Panc1 (cell line): ENCODE results near the gene PTRH1. TPM values are rescaled to one million over a fixed set of nuclear protein-coding genes. Genes with fewer than 3 reads are reported as not detected.

Experiments
- ATAC-seq: fragments of 200-7000 bp; cut with Tn5 transposase; 2 replicates; pipeline ENCODE4 v1.9.1; 2020; ENCODE audit warnings: mild to moderate bottlenecking, moderate library complexity
- BruUV-seq: library from RNA; stranded (reverse); fragments of 400-500 nt; replicated peaks from 2 replicates; lab custom pipeline; 2021; lab: Mats Ljungman, UMichigan
- CTCF ChIA-PET: fragments of 300-600 bp; sonication (Branson Sonifier 250); formaldehyde crosslinking; loops from one replicate; lab custom pipeline; 2022; ENCODE audit warnings: antibody characterized with exemption; lab: Charles Lee
- POLR2A ChIA-PET: fragments of 300-600 bp; sonication (Branson Sonifier 250); formaldehyde crosslinking; loops from one replicate; lab custom pipeline; 2022; ENCODE audit warnings: antibody characterized with exemption; lab: Charles Lee
- DNase-seq: peaks from one replicate; pipeline ENCODE4 v3.0.0-alpha.2; 2010; ENCODE audit warnings: low read depth, low spot score
- H3K27ac ChIP-seq: 2 replicates; pipeline ENCODE4 v1.5.1; 2011; ENCODE audit warnings: mild to moderate bottlenecking, low read length, inconsistent platforms
- H3K27me3 ChIP-seq: fragments of 200-500 bp; sonication (Bioruptor generic); 2 replicates; pipeline ENCODE4 v1.6.0; 2014; ENCODE audit warnings: low read length, inconsistent platforms; ENCODE audit not compliant: control insufficient read depth, insufficient read depth
- H3K36me3 ChIP-seq: fragments of 200-500 bp; sonication (Bioruptor generic); 2 replicates; pipeline ENCODE4 v1.5.1; 2014; ENCODE audit warnings: inconsistent platforms, mild to moderate bottlenecking, low read length, moderate library complexity; ENCODE audit not compliant: control insufficient read depth, insufficient read depth
- H3K4me1 ChIP-seq: 2 replicates; pipeline ENCODE4 v1.5.1; 2011; ENCODE audit warnings: inconsistent platforms, mild to moderate bottlenecking, low read length, moderate library complexity; ENCODE audit not compliant: control insufficient read depth, insufficient read depth
- H3K4me3 ChIP-seq, 2 experiments: 2 replicates each; pipeline ENCODE4 v1.5.1; 2011 to 2012; ENCODE audit warnings: low read depth in 2 of 2, low read length in 2 of 2, mild to moderate bottlenecking in 2 of 2, inconsistent platforms in 1 of 2, moderate library complexity in 1 of 2
- H3K9me3 ChIP-seq: fragments of 200-500 bp; sonication (Bioruptor generic); 2 replicates; pipeline ENCODE4 v1.5.1; 2014; ENCODE audit warnings: low read depth, mild to moderate bottlenecking, inconsistent platforms, low read length, moderate library complexity; ENCODE audit not compliant: control insufficient read depth, insufficient read depth
- CTCF ChIP-seq: fragments of 450-650 bp; IDR thresholded peaks from 2 replicates; pipeline ENCODE4 v1.5.1; 2017; ENCODE audit warnings: mild to moderate bottlenecking
- POLR2AphosphoS5 ChIP-seq: IDR thresholded peaks from 2 replicates; pipeline ENCODE4 v1.6.1; 2012; ENCODE audit warnings: mild to moderate bottlenecking, low read depth, low read length, moderate library complexity
- REST ChIP-seq, 2 experiments: IDR thresholded peaks; 2 replicates each; pipeline ENCODE4 v1.6.1; 2011 to 2012; ENCODE audit warnings: low read depth in 2 of 2, control low read depth in 1 of 2, low read length in 1 of 2, mild to moderate bottlenecking in 1 of 2, moderate library complexity in 1 of 2; ENCODE audit not compliant: insufficient read depth in 1 of 2
- SIN3A ChIP-seq: IDR thresholded peaks from 2 replicates; pipeline ENCODE4 v1.6.1; 2012; ENCODE audit warnings: low read depth, mild to moderate bottlenecking, low read length, moderate library complexity, borderline replicate concordance; ENCODE audit not compliant: insufficient read depth
- TCF7L2 ChIP-seq: IDR thresholded peaks from 2 replicates; pipeline ENCODE4 v1.6.1; 2011; ENCODE audit warnings: mild to moderate bottlenecking, low read depth, low read length, inconsistent platforms
- in situ Hi-C: cut with HindIII; loops from 2 replicates; pipeline ENCODE4 v1.10.0; 2016; ENCODE audit warnings: low sequenced_read_pairs, low pct_unique_long_range_greater_than_20kb
- intact Hi-C: fragments of 100-400 bp; cut with micrococcal nuclease; formaldehyde crosslinking; loops from one replicate; pipeline ENCODE4 v1.10.0; 2022; ENCODE audit not compliant: unreplicated experiment
- total RNA-seq: library from RNA; stranded (reverse); gene quantifications from one replicate; pipeline ENCODE4 v1.2.1, GENCODE V29; 2021; ENCODE audit not compliant: unreplicated experiment

The PTRH1 gene
- total RNA-seq, 1 experiment from 2014 or later, result 13.8 TPM

- Histone ChIP-seq H3K9me3 (no peaks in the 10 kb centered on the region), H3K4me3 (peak overlapping the region; percentile 39 to 52), H3K27me3 (no peaks in the 10 kb centered on the region), H3K4me1 (no peaks in the 10 kb centered on the region), H3K27ac (no peak overlapping the region), H3K36me3 (no peaks in the 10 kb centered on the region)
- in situ Hi-C loops, result no loop called here
- ChIA-PET POLR2A (interaction anchor here (0.7 kb wide), 1 partner anchor 278 kb away, joined by 9 read pairs; no protein-coding TSS in a partner anchor), CTCF (no interaction called here)
- no peak for TF ChIP-seq REST (IDR thresholded peaks at IDR 0.05; ENCODE audit: insufficient read depth in 1 of 2, low read depth in 2 of 2, low read length in 1 of 2)
- no peak for TF ChIP-seq CTCF
- no peak for TF ChIP-seq TCF7L2
- no peak for TF ChIP-seq POLR2AphosphoS5
- no peak for TF ChIP-seq SIN3A
- no TSS peak for BruUV-seq
- DNase-seq (no peak), ATAC-seq (peak; percentile 78)
- intact Hi-C loops, result loop anchor here (5.0 kb wide), 1 partner anchor 180 kb away; no protein-coding TSS in a partner anchor
These were observed 26.5 kb upstream of the PTRH1 start for GRCh38 chr9:127741831-127742434.

GRCh38 chr9:127739614-127740330 is 24.3 kb upstream of the PTRH1 start:
- no peak overlapping the region for H3K27ac ChIP-seq
- ChIA-PET CTCF (no interaction called here), POLR2A (no interaction called here)
- H3K4me1 ChIP-seq, result no peaks in the 10 kb centered on the region
- intact Hi-C loops (loop anchor here (5.0 to 10.0 kb wide), 2 partner anchors 155 to 183 kb away; no protein-coding TSS in a partner anchor), in situ Hi-C loops (no loop called here)
- no peaks in the 10 kb centered on the region for H3K36me3 ChIP-seq
- no peaks in the 10 kb centered on the region for H3K27me3 ChIP-seq
- DNase-seq, result no peak
- TF ChIP-seq SIN3A (no peak), TCF7L2 (no peak), REST (IDR thresholded peaks at IDR 0.05; ENCODE audit: insufficient read depth in 1 of 2, low read depth in 2 of 2, low read length in 1 of 2) (no peak), POLR2AphosphoS5 (no peak), CTCF (no peak)
- no TSS peak for BruUV-seq
- H3K9me3 ChIP-seq, result no peaks in the 10 kb centered on the region
- no peak for ATAC-seq
- H3K4me3 ChIP-seq, result no peak overlapping the region
